Left renal cortex interstitium (tissue), 4 donors: ENCODE measurements around the gene PDE6D. TPM values are rescaled to one million over a fixed set of nuclear protein-coding genes. Genes with fewer than 3 reads are reported as not detected.
"Not testable (repeated sequence)": the region's sequence is repeated elsewhere in the genome, so short reads cannot be mapped to it uniquely, and the experiment has no call there.

Experiments
- DNase-seq, 4 donors: peaks; one replicate each; pipeline ENCODE4 v3.0.0-alpha.2; 2013; ENCODE audit warnings: low read depth in 4 of 4, low spot score in 2 of 4, missing footprints in 1 of 4
- polyA plus RNA-seq, 4 donors: library from polyadenylated mRNA; unstranded; fragments of 120-200 nt; gene quantifications; one replicate each; pipeline ENCODE4 v1.2.1, GENCODE V29; 2013; ENCODE audit not compliant: insufficient read length in 4 of 4

PDE6D gene
- polyA plus RNA-seq, 4 donors: 26.0 to 27.8 (median 27.6) TPM

DNA sequence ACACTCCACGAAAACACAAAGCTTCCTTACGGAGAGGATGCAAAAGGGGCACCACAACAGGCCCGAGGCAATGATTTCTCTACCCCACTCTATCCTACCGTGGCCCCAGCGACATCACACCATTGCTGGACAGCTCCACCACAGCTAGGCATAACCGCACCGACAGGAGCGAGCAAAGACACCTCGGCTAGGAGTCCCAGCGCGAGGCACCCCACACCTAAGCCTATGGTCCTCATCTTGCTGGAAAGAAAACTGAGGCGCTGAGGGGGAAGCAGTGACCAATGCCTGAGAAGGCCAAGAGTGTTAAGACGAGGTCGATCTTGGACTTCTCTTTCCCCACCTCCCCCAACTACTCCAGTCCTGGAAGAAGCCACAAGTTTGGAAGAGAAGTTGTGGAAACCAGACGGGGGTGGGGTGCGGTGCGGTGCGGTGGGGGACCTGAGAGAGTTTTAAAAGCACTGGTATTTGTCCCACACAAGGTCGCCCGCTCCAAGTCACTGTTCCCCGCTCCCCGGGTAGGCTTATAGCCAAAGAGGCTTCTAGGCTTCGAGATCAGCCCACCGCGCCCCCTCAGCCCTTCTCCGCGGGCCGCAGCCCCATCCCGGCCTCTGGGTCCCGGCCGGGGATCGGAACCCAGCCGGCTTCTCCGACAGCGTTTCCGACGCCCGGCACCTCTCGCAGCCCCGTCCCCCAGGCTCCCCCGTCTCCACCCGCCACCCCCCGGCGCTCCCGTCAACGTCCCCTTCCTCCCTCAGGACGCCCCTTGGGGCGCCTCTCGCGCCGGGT lies 766 bp downstream of the PDE6D start:
- DNase-seq: no peak

DNA sequence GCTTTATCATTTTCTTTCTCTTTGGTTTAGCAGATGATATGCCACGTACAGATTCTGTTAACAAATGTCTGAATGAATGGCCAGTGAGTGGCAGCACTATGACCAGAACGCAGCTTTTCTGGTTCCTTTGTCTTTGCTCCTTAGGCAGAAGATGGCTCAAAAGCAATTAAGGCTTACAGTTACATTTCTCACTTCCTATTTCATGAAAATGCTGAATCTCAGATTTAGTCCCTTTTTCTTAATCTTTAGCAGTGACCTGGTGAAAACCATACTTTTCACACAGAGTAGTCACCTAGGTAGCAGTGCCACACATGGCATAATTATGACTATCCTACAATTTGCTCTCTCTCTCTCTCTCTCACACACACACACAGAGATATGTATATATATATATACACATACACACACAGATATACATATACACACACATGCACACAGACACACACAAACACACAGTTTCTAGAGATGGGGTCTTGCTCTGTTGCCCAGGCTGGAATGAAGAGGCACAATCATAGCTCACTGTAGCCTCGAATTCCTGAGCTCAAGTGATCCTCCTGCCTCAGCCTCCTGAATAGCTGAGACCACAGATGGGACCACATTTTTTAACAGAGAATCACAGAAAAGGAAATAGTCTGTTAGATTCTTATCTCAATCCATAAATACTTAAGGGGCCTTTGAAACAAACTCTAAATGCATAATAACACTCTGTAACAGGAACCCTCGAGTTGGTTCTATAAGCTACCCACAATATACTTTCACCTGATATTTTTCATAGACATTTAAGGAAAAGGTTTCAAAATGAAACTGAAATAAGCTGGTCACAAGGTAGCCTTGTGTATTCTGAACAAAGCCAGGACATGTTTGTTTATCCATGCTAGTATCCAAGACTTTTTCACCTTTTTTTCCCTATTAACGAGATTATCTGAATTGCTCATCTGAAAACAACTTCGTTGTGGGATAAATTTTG lies 11.6 kb downstream of the PDE6D start:
- no peak for DNase-seq

DNA sequence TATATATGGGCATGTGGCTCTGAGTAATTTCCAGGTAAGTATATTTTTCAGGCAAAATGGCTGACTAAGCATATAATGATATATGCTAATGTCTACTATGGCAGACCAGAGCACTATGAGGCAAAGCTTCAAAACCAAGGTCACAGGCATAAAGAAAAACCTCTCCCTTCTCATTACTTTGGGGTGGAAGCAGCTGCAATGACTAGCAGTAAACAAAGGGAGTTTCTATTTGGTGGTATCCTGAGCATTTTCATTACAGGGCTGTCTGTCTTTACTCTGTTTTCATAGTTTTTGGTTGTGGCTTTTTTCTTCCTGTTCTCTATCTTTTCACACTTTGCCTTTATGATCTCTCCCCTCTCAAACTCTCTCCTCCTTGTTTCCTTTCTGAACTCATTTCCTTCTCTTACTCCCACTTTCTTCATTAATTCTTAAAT lies 15.6 kb downstream of the PDE6D start:
- DNase-seq: no peak

DNA sequence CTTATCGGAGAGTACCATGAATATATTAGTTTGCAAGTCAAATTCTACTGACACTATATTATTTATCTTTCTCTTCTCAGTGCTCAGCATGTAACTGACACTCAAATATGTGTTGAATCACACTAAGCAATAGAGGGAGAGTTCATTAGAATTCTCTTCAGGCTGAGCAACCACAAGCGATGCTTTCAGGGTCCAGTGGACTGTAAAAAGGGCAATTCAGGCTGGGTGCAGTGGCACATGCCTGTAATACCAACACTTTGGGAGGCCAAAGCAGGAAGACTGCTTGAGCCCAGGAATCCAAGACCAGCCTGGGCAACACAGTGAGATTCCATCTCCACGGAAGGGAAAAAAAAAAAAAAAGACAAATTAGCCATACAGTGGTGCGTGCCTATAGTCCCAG lies 16.3 kb downstream of the PDE6D start:
- DNase-seq: no peak

DNA sequence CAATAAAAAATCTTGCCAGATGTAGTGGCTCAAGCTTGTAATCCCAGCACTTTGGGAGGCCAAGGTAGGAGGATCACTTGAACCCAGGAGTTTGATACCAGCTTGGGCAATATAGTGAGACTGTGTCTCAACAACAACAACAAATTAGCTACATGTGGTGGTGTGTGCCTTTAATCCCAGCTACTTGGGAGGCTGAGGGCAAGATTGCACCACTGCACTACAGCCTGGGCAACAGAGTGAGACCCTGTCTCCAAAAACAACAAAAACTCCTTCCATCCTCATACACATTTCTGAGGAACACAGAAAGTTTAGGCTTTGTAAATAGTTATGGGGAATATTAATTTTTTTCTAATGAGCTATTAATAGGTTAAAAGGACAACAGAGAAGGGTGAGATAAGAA lies 17.0 kb downstream of the PDE6D start:
- no peak for DNase-seq

DNA sequence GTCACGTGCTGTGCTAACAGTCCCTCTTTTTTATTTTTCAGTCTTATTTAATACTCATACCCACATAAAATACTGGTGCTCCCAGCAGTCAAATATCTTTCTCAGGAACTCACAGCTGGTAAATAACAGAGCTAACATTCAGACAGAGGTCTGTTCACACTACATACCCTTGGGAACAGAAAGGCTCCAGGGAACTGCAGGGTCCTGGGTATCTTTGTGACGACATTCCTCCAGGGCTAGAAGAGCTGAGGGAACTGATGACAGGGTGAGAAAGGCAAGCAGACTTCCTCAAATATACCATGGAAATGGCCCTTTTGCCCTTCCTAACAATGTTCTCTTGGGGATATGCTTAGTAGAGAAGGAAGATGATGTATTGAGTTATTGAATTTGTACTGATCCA lies 19.3 kb downstream of the PDE6D start:
- DNase-seq: no peak

DNA sequence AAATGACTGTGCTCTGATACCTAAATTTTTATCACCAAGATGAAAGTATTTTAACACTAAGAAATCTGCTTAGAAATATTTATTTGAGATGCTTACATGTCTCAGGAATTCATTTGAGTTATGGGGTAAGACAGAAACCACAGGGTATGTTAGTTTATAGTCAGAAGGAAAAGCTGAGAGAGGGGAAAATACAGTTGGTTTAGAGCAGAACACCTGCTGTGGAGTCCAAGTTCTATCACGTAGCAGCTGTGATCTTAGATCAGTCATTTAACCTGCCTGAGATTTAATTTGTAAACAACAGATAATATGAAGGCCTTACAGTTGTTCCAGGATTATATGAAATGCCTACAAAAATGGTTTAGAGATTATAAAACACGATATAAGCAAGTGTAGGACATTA lies 29.0 kb downstream of the PDE6D start:
- DNase-seq: no peak

DNA sequence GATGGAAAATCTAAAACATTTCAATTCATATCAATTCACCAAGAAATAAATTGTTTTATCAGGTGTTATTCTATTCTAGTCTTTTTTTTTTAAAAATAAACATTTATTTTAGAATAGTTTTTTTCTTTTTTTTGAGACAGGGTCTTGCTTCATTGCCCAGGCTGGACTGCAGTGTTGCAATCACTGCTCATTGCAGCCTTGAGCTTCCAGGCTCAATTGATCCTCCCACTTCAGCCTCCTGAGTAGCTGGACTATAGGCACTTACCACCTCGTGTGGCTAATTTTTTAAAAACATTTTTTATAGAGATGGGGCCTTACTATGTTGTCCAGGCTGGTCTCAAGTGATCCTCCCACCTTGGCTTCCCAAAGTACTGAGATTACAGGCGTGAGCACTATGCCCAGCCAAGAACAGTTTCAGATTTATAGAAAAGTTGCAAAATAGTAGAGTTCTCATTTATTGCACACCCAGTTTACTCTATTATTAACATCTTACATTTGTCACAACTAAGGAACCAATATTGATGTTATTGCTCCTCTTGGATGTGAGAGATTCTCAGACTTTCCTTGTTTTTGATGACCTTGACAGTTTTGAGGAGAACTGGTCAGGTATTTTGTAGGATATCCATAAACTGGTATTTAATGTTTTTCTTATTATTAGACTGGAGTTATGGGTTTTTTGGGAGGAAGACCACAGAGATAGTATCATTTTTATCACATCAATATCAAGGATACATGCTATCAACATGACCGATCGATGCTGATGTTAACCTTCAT lies 29.9 kb downstream of the PDE6D start:
- no peak for DNase-seq

DNA sequence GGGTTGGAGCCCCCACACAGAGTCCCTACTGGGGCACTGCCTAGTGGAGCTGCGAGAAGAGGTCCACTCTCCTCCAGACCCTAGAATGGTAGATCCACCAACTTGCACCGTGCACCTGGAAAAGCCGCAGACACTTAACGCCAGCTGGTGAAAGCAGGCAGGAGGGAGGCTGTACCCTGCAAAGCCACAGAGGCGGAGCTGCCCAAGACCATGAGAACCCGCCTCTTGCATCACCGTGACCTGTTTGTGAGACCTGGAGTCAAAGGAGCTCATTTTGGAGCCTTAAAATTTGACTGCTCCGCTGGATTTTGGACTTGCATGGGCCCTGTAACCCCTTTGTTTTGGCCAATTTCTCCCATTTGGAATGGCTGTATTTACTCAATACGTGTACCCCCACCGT lies 32.1 kb downstream of the PDE6D start:
- not testable (repeated sequence) for DNase-seq

DNA sequence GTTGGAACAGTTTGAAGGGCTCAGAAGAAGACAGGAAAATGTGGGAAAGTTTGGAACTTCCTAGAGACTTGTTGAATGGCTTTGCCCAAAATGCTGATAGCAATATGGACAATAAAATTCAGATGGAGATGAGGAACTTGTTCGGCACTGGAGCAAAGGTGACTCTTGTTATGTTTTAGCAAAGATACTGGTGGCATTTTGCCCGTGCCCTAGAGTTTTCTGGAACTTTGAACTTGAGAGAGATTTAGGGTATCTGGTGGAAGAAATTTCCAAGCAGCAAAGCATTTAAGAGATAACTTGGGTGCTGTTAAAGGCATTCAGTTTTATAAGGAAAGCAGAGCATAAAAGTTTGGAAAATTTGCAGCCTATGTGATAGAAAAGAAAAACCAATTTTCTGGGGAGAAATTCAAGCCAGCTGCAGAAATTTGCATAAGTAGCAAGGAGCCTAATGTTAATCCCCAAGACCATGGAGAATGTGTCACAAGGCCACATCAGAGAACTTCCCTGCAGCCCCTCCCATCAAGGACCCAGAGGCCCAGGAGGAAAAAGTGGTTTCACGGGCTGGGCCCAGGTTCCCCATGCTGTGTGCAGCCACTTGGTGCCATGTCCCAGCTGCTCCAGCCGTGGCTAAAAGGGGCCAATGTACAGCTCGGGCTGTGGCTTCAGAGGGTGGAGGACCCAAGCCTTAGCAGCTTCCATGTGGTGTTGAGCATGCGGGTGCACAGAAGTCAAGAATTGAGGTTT lies 32.8 kb downstream of the PDE6D start:
- not testable (repeated sequence) for DNase-seq

DNA sequence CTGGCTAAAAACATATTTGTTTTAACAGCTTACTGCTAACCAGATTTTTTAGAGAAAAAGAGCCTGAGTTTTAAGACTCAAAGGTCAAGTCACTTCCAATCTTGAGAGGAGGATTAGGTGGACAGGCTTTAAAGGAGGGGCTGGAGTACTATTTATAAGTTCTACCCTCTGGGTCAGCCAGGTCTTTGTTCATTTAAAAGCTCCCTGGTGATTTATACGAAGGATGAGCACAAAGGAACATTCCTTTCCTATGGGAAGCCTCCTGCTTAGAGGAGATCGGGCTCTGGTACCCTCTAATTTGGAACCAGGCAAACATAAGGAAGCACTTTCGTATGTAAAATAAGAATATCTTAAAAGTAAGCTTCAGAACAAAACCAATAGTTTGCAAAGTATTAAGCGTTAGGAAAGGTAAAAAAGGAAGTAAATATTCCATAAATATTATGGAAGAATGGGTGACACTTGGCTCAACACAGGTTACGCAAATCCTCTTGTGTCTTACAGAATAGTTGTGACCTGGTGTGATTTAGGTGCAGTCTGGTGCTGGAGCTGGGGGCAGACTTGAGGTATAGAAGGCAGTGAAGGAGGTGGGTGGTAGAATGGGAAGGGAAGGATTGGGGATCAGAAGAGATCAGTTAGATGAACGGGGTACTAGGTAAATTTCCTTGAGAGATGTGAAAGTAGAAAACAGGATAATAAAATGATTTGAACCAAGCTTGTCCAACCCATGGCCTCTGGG lies 35.6 kb downstream of the PDE6D start:
- no peak for DNase-seq

DNA sequence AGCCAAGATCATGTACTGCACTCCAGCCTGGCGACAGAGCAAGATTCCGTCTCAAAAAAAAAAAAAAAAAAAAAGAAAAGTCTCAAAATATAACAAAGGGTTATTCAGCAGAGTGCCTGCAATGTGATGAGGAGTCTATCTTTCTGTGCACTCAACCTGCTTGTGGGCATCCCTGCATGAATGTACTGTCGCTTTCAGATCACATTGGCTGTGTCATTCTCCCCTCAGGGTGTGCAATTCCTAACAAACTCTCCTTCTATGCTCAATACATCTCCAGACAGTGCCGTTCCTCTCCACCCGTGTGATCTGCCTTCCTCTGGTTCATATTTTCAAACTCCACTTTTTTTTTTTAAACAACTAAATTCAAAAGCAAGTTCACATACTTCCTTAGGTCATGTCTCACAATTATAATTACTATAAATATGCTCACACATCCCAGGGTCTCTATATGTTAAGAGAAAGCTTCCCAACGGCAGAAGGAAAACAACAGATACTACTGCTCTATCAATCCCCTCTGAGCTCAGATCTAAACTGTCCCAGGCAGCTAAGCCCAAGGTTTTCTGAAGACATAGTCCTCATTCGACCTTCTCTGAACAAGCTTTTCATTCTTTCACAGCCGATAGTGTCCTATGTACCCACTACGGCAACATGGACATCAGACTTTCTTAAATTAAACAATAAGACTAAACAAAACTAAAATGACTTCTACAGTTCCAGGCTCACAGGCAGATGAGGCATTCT lies 37.5 kb downstream of the PDE6D start:
- DNase-seq: no peak

DNA sequence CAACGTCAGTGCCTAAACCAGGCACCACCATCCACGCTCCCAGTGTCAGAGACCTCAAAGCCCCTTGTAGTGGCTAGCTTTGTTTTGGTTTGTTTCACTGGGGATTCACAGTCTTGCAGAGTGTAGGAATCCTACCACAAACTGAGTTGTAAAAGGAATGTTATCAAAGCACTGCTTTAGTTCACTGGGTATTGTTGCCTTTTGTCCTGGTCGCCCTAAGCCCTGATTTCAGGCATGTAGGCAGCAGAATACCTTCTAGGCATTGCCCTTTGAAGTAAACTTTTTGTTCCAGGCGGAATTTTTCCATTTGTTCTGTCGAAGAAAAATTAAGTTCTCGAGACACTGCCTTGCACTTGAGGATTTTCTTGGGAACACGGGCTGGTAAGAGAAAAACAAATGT lies 43.3 kb downstream of the PDE6D start:
- DNase-seq: no peak

DNA sequence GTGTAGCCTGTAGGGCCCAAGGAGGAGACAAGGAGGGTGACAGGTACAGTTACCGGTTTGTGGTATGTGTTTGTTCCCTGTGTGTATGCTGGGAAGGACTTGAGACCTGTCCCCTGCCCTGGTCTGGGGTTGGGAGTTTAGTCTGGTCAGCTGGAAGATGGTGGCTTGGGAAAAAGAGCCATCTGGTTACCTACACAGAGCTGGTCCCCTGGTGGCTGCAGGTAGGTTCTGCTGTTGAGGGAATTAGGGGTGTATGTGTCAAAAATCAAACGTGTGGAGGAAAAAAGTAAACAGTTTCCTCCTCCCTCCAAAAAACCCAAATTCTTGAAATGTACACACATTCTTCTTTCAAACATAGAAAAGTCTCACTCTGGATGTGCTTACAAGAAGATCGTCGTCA lies 48.5 kb downstream of the PDE6D start:
- no peak for DNase-seq

DNA sequence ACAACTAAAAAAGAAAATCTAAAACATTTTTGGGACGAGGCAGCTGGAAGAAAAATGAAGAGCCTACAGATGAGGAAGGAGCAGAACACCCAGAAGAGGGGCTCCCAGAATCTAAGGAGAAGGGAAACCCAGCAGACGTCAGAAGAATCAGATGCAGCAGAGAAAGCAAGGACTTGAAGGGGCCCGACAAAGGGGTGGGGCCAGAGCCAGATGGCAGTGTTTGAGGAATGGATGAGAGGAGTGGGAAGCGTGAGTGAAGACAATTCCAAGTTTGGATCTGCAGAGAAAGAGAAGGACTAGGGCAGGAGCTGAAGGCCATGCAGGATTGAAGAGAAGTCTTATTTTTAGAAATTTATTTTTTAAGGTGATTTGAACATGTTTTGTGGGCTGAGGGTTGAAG lies 53.5 kb downstream of the PDE6D start:
- DNase-seq: no peak

DNA sequence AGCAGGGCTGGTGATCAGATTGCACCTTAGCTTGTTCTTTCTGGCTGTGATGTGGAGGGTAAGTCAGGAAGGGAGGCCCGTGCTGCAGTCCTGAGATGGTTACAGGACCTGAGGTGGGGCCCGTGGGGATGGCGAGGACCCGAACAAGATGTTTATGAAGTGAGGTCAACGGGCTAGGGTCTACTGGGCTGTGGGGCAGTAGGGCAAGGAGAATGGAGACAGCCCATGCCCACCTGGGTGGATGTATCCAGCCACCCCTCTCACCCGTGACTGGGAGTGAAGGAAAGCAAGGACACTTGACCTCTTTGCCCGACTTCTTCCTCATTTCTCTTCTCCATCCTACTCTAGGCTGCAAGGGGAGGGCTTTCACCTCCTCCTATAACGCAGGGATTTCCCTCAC lies 54.8 kb downstream of the PDE6D start:
- no peak for DNase-seq

DNA sequence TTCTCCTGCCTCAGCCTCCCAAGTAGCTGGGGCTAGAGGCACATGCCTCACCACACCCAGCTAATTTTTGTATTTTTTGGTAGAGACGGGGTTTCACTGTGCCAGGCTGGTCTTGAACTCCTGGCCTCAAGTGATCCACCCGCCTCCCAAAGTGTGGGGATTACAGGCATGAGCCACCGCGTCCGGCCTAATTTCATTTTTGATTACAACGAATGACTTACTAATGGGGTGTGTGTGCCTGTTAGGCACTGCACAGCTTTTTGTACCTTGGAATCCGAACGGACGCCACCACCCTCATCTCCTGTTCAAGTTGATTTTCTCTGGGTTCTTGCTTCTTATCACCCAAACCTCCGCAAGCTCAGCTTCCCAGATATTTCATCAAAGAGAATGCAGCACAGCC lies 55.6 kb downstream of the PDE6D start:
- DNase-seq: no peak

DNA sequence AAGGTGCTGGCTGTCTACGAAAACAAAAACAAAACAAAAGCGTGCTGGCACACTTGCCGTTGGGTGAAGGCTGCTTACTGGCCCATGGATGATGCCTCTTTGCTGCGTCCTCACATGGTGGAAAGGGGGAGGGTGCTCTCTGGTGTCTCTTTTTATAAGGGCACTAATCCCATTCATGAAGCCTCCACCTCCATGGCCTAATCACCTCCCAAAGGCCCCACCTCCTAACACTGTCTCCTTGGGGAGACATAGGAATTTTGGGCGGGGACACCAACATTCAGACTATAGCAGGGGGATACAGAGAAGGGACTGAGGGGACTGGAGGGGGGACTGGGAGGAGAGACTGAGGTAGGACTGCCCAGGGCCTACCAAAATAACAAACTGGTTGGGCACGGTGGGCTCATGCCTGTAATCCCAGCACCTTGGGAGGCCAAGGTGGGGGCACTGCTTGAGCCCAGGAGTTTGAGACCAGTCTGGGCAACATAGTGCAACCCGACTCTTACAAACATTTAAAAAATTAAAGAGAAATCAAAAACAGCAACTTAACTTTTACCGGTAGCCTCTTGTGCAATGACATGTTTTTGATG lies 58.3 kb downstream of the PDE6D start:
- no peak for DNase-seq
